Neural progenitor cell (in vitro differentiated cells): ENCODE measurements around the gene ZNF785.

Experiments used
- CTCF ChIP-seq: fragments of 200-600 bp; sonication (generic); IDR thresholded peaks from 2 replicates; pipeline ENCODE4 v1.5.1; 2017; ENCODE audit warnings: antibody characterized with exemption, mild to moderate bottlenecking
- EZH2 ChIP-seq: fragments of 200-600 bp; sonication (generic); IDR thresholded peaks from 2 replicates; pipeline ENCODE4 v1.6.1; 2017; ENCODE audit warnings: antibody characterized with exemption, mild to moderate bottlenecking, moderate library complexity

- TF ChIP-seq CTCF (no peak), EZH2 (no peak)
Observed at GRCh38 chr16:30574678-30575077, 10.8 kb downstream of the ZNF785 start.
